Activated naive CD4-positive, alpha-beta T cell (primary cell): ENCODE results near the gene ZNF587B.
"Not testable (repeated sequence)": the region's sequence is repeated elsewhere in the genome, so short reads cannot be mapped to it uniquely, and the experiment has no call there.

Experiments
- DNase-seq, 4 experiments: peaks; one replicate each; lab custom pipeline; 2025; lab: John Stamatoyannopoulos, UW

ZNF587B gene

GRCh38 chr19:57819475-57820148 lies 10.5 kb upstream of the ZNF587B start:
- peak; percentile 39 to 66 (median 50) for DNase-seq

GRCh38 chr19:57820599-57820998 lies 9.5 kb upstream of the ZNF587B start:
- no peak for DNase-seq

GRCh38 chr19:57821095-57821494 lies 9.0 kb upstream of the ZNF587B start:
- DNase-seq = not testable (repeated sequence)

DNA sequence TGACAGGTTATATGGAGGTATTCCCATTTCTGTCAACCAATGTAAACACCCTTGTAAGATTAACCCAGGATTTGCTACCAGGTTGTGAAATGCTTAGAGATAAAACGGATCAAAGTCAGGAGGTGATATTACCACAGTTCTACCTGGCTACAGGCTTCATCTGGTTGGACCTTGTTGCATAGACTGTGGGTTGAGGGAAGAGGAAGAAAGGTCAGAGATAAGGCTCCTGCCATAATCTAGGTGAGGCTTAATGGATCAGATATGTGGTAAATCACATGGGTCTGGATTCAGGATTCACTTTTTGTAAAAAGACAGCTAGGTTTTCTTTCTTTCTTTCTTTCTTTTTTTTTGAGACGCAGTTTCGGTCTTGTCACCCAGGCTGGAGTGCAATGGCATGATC lies 8.6 kb upstream of the ZNF587B start:
- not testable (repeated sequence) for DNase-seq

DNA sequence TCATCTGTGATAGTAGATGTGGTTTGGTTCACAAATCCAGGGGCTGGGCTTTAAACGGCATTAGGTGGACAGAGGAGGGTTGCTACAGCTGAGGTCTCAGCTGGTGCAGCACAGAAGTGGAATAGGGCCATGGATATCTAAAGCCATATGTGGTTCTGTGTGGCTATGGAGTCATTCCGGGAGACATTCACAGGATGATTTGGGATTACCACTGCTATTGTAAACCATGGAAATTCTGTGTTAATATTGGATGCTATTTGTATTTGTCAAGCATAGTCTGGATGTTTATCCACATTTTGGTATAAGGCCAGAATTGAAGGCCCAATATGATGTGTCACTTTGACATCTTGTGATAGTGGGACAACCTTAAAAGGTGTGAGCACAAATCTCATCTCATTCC lies 6.9 kb upstream of the ZNF587B start:
- not testable (repeated sequence) for DNase-seq

- DNase-seq = not testable (repeated sequence)
Observed at GRCh38 chr19:57823608-57824007, 6.5 kb upstream of the ZNF587B start.

DNA sequence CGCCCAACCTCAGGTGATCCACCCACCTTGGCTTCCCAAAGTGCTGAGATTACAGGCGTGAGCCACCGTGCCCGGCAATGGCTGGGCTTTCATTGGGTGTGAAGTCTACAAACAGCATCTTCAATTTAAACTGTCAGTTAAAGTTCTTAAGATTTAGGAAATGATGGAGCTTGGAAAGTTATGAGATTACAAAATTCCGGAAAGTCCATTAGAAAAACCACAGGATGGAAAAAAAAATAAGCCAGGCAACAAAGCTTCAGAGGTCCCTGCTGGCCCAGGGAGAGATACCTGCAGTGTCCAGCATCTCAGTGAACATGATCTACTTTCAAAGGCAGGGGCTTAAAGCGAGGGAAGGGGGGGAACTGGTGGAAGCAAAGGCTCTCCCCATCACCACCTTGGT lies 4.6 kb upstream of the ZNF587B start:
- DNase-seq = no peak

GRCh38 chr19:57829316-57829715 lies 783 bp upstream of the ZNF587B start:
- DNase-seq = no peak

DNA sequence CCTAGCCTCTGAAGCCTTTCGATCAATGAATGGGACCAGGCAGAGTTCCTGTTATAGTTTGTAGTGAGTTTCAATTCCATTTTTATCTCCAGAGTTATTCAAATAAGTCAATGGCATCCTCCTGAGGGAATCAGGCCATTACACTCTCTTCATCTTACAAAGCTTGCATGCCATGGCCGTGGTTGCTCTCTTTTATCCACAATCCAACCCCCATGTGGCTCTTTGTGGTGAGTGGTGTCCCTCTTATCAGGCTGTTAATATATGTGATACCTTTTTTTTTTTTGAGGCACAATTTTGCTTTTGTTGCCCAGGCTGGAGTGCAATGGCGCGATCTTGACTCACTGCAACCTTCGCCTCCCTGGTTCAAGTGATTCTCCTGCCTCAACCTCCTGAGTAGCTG lies 6.9 kb downstream of the ZNF587B start:
- DNase-seq = not testable (repeated sequence)

DNA sequence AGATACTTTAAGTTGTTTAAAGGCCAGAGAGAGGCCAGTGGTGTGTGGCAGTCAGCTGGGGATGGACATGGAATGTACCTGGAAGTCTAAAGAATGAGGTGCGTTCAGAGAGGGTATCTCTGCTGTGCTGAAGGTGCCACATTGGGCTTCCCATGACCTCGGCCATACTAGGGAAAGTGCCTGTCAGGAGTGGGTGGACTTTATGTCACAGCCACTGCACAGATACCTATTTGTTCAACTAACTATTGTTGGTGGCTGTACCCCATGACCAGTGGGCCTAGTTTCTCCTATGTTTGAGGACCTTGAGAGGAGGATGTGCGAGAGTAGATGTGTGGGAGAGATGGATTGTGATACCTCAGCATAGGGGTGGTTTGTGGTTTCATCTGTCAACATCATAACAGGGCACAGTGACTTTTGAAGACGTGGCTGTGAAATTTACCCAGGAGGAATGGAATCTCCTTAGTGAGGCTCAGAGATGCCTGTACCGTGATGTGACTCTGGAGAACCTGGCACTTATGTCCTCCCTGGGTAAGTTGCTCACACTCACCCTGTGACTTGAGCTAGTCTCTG lies 8.6 kb downstream of the ZNF587B start:
- not testable (repeated sequence) for DNase-seq

DNA sequence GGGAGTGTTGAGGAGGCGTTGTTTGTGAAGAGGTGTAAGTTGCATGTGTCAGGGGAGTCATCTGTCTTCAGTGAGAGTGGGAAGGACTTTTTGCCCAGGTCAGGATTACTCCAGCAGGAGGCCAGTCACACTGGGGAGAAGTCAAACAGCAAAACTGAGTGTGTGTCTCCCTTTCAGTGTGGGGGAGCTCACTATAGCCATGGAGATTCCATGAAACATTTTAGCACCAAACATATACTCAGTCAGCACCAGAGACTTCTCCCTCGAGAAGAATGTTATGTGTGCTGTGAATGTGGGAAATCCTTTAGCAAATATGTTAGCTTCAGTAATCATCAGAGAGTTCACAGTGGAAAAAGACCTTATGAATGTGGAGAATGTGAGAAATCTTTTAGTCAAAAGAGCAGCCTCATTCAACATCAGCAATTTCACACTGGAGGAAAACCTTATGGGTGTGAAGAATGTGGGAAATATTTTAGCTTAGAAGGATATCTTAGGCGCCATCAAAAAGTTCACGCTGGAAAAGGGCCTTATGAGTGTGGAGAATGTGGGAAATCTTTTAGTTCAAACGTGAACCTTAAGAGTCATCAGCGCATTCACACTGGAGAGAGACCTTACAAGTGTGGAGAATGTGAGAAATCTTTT lies 11.1 kb downstream of the ZNF587B start:
- DNase-seq = no peak

- DNase-seq = not testable (repeated sequence)
Observed at GRCh38 chr19:57847164-57847563, 17.1 kb downstream of the ZNF587B start.

DNA sequence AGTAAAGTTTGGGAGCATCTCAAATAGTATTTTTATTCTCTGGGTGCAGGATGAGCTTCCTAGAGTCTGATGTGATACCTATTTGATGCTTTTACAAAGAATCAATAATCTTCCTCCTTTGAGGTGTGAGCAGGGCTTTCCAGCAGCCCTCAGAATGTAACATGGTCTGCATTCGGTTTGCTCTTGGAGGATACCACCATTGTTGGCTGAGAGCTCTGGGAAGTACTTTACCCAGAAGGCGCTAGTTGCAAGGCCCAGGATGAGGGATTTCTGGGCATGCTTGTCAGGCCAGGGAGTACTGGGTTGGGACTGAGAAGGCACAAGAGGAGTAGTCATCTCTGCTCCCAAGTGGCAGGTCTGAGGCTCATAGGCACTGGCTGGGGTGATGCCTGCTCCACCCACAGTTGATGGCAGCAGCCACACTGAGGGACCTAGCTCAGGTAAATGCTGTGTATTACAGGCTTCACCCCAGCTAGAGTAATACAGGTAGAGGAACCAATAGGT lies 19.1 kb downstream of the ZNF587B start:
- not testable (repeated sequence) for DNase-seq

DNA sequence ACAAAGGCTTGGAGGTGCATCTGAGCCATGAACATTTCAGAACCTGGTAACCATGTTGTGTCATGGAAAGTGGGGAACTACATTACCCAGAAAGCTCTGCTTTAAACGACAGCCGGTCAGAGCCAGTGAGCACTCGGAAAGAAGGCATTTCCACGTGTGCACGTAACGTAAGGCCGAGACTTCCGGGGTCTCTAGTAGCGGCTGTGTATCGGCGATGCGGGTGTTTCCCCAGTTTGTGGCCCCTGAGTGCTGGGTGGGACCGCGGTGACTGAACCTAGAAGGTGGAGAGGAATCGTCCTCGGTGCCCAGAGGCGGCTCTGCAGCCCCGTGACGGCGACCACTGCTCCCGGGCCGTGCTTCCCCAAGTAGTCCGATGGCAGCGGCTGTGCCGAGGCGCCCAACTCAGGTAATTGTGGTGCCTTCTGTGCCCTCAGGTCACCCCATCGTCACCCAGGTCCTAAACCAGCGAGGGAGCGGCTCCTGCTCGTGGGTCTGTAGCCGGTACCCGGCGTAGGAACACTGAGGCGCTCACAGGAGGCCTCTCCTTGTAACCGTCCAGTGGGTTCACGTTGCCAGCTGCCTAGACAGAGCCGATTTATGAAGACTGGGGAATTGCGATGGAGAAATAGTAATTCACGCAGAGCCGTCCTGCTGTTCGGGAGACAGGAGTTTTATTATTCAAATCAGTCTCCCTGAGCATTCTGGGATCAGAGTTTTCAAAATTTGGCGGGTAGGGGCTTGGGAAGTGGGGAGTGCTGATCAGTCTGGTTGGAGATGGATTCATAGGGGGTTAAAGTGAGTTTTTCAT lies 19.8 kb downstream of the ZNF587B start, which contains the start of gene ZNF587:
Gene ZNF587, plus strand, starts transcription at position 194 of the 808 bp plus-strand sequence. Its CDS starts 180 bp downstream, at position 374.
- peak; percentile 32 to 59 (median 50) for DNase-seq

- no peak for DNase-seq
Observed at GRCh38 chr19:57850553-57851017, 20.5 kb downstream of the ZNF587B start.

DNA sequence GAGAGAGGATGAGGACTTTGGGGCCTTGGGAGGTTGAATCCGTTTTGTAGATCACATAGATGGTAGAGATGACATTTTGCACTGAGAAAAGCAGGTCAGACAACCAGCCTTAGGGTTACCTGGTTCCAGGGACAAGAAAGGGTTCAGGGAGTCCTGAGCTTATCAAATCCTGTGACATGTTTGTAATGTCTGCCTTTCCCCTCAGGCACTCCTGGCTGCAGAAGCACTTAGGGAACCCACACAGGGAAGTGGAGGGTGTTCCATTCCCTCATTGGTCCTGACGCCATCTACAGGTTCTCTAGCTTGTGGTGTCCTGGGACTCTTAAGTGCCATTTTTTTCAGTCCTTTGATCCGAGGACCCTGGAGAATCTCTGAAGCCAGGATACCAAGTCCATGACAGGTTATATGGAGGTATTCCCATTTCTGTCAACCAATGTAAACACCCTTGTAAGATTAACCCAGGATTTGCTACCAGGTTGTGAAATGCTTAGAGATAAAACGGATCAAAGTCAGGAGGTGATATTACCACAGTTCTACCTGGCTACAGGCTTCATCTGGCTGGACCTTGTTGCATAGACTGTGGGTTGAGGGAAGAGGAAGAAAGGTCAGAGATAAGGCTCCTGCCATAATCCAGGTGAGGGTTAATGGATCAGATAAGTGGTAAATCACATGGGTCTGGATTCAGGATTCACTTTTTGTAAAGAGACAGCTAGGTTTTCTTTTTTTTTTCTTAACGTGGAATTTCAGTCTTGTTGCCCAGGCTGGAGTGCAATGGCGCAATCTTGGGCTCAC lies 21.9 kb downstream of the ZNF587B start:
- not testable (repeated sequence) for DNase-seq

DNA sequence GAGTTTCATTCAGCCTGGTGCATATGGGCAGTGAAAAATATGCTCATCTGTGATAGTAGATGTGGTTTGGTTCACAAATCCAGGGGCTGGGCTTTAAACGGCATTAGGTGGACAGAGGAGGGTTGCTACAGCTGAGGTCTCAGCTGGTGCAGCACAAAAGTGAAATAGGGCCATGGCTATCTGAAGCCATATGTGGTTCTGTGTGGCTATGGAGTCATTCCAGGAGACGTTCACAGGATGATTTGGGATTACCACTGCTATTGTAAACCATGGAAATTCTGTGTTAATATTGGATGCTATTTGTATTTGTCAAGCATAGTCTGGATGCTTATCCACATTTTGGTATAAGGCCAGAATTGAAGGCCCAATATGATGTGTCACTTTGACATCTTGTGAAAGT lies 24.0 kb downstream of the ZNF587B start:
- DNase-seq = not testable (repeated sequence)

GRCh38 chr19:57862351-57862750 lies 32.3 kb downstream of the ZNF587B start:
- DNase-seq = not testable (repeated sequence)

GRCh38 chr19:57867868-57868492 lies 37.9 kb downstream of the ZNF587B start:
- no peak for DNase-seq

DNA sequence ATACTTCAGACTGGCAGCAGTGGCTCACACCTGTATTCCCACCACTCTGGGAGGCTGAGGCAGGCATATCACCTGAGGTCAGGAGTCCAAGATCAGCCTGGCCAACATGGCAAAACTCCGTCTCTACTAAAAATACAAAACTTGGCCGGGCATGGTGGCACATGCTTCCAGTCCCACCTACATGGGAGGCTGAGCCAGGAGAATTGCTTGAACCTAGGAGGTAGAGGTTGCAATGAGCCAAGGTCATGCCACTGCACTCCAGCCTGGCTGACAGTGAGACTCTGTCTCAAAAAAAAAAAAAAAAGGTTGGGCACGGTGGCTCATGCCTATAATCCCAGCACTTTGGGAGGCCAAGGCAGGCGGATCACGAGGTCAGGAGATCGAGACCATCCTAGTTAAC lies 39.6 kb downstream of the ZNF587B start:
- DNase-seq = not testable (repeated sequence)

DNA sequence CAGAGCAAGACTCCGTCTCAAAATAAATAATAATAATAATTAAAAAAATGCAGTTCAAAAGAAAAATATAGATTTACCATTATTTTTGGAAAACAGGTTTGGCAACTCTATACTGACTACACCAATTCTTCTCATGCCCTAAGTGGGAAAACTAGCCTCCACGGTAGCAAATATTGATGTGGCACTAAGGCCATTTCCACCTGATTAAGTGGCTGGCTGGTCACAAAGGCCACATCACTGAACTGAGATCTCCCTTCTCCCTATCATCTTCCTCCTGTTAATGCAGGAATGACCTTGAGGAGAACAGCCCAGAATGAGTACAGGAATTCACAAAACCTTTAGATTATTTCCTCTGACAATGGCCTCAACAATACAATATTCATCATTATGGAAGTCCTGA lies 40.1 kb downstream of the ZNF587B start:
- DNase-seq = no peak
